HepG2 (cell line): ENCODE data around the gene ZNF71. TPM values are rescaled to one million over a fixed set of nuclear protein-coding genes. Genes with fewer than 3 reads are reported as not detected.

Experiments used
- ATAC-seq: fragments of 200-7000 bp; cut with Tn5 transposase; 3 replicates; pipeline ENCODE4 v1.9.1; 2020; ENCODE audit warnings: mild to moderate bottlenecking, moderate library complexity
- BruUV-seq: library from RNA; stranded (reverse); fragments of 400-500 nt; replicated peaks from 2 replicates; lab custom pipeline; 2021; lab: Mats Ljungman, UMichigan
- CTCF ChIA-PET: fragments of 300-600 bp; formaldehyde crosslinking; extraction: SDS; loops from one replicate; lab custom pipeline; 2021; ENCODE audit warnings: low total read pairs, inconsistent platforms, low intra/inter-chr PET ratio; lab: Yijun Ruan, JAX
- POLR2A ChIA-PET: fragments of 350-600 bp; sonication (Branson Sonifier 250); formaldehyde crosslinking; loops from one replicate; lab custom pipeline; 2020; ENCODE audit warnings: antibody characterized with exemption, inconsistent platforms; lab: Yijun Ruan, JAX
- DNase-seq: peaks from one replicate; pipeline ENCODE4 v3.0.0-alpha.2; 2015; ENCODE audit warnings: low spot score
- FAIRE-seq: peaks from 3 replicates; lab custom pipeline; 2011; peaks lifted over from hg19 to GRCh38; lab: Jason Lieb, UNC
- H2AFZ ChIP-seq: one replicate; pipeline ENCODE4 v1.6.1; 2011; ENCODE audit warnings: low read length, inconsistent platforms
- H3K27ac ChIP-seq: fragments of 300-600 bp; 3 replicates; pipeline ENCODE4 v1.8.0; 2011; ENCODE audit warnings: mixed run types, mild to moderate bottlenecking, mixed read lengths, low read length, inconsistent platforms; ENCODE audit not compliant: insufficient read depth; ENCODE audit errors: extremely low read length
- H3K27me3 ChIP-seq, 2 experiments: fragments of 200-600 bp in 1 of 2; 2 replicates in 1 of 2; 3 replicates in 1 of 2; pipeline versions ENCODE4 v1.6.0 to v1.8.0; 2011; ENCODE audit warnings: low read length in 2 of 2, mild to moderate bottlenecking in 2 of 2, moderate library complexity in 2 of 2, inconsistent platforms in 1 of 2; ENCODE audit not compliant: insufficient read depth in 2 of 2, control insufficient read depth in 1 of 2
- H3K36me3 ChIP-seq, 2 experiments: fragments of 200-600 bp in 1 of 2; replicated peaks in 1 of 2; 2 replicates in 1 of 2; 3 replicates in 1 of 2; pipeline versions ENCODE4 v1.5.1 to v1.8.0; 2011; ENCODE audit warnings: low read length in 2 of 2, inconsistent platforms in 1 of 2; ENCODE audit not compliant: insufficient read depth in 2 of 2, control insufficient read depth in 1 of 2
- H3K4me1 ChIP-seq: 2 replicates; pipeline ENCODE4 v1.5.1; 2012; ENCODE audit warnings: low read length, inconsistent platforms; ENCODE audit not compliant: insufficient read depth
- H3K4me2 ChIP-seq: 2 replicates; pipeline ENCODE4 v1.6.0; 2011; ENCODE audit warnings: low read depth, low read length, inconsistent platforms
- H3K4me3 ChIP-seq, 3 experiments: fragments of 200-600 bp in 1 of 3; sonication (generic), shearing (Covaris generic) in 1 of 3; replicated peaks in 1 of 3; 2 replicates each; pipeline ENCODE4 v1.5.1; 2011 to 2016; ENCODE audit warnings: low read length in 3 of 3, inconsistent platforms in 2 of 3, low read depth in 2 of 3, mild to moderate bottlenecking in 2 of 3, control low read depth in 1 of 3, mixed read lengths in 1 of 3; ENCODE audit not compliant: insufficient read depth in 1 of 3
- H3K79me2 ChIP-seq: one replicate; pipeline ENCODE4 v1.6.1; 2011; ENCODE audit warnings: low read length, inconsistent platforms; ENCODE audit not compliant: insufficient read depth
- H3K9ac ChIP-seq: 2 replicates; pipeline ENCODE4 v1.6.0; 2011; ENCODE audit warnings: mild to moderate bottlenecking, low read depth, low read length, inconsistent platforms; ENCODE audit not compliant: insufficient read depth
- H3K9me3 ChIP-seq: 2 replicates; pipeline ENCODE4 v1.5.1; 2012; ENCODE audit warnings: mild to moderate bottlenecking, low read length
- H4K20me1 ChIP-seq: 2 replicates; pipeline ENCODE4 v1.6.0; 2011; ENCODE audit warnings: inconsistent platforms, mild to moderate bottlenecking, low read length, moderate library complexity; ENCODE audit not compliant: insufficient read depth
- ZNF230 ChIP-seq: sonication (generic); formaldehyde crosslinking; IDR thresholded peaks from 2 replicates; pipeline ENCODE4 v1.4.0; 2020; ENCODE audit warnings: mild to moderate bottlenecking, missing genetic modification reagents
- WGBS: methylation state at CpG from one replicate; pipeline ENCODE4 v1.1.6; 2017; ENCODE audit warnings: low lambda C conversion rate; 5-methylcytosine and 5-hydroxymethylcytosine counted together
- in situ Hi-C: cut with HindIII; loops from 2 replicates; pipeline ENCODE4 v1.10.0; 2017; ENCODE audit warnings: low pct_unique_long_range_greater_than_20kb; ENCODE audit not compliant: extremely low pct_ligation_motif_present
- intact Hi-C: fragments of 100-400 bp; cut with micrococcal nuclease; formaldehyde crosslinking; loops from one replicate; pipeline ENCODE4 v1.10.0; 2022; ENCODE audit not compliant: unreplicated experiment
- polyA plus RNA-seq, 8 experiments: library from polyadenylated mRNA; depleted of rRNA in 3 of 8; stranded (reverse) in 7 of 8; unstranded in 1 of 8; fragments of >200 nt; fragmentation: Illumina TruSeq in 4 of 8; extraction: Trizol in 4 of 8; gene quantifications; 2 replicates each; pipeline versions ENCODE4 v1.2.1 to v1.2.3, GENCODE V29; 2011 to 2016; ENCODE audit warnings: low read depth in 4 of 8, missing spikeins in 1 of 8, mixed read lengths in 1 of 8; ENCODE audit not compliant: insufficient read depth in 1 of 8
- total RNA-seq, 5 experiments: library from RNA; depleted of rRNA; stranded (reverse); fragments of >200 nt; fragmentation: Illumina TruSeq; extraction: Trizol; gene quantifications; 2 replicates each; pipeline ENCODE4 v1.2.3, GENCODE V29; 2016; ENCODE audit warnings: low read depth in 1 of 5
- TF ChIP-seq, protein P1 (sequence below): sonication (generic); formaldehyde crosslinking; IDR thresholded peaks from 2 replicates; pipeline ENCODE4 v1.5.1; 2020; ENCODE audit warnings: mild to moderate bottlenecking, moderate library complexity, missing genetic modification reagents
- TF ChIP-seq, protein P2 (sequence below): sonication (generic); formaldehyde crosslinking; IDR thresholded peaks from 2 replicates; pipeline ENCODE4 v1.5.0; 2020; ENCODE audit warnings: mild to moderate bottlenecking, missing genetic modification reagents, borderline replicate concordance

ZNF71 gene
- total and polyA plus RNA-seq, 2 of the 13 experiments (the other 11 are each of a cell fraction or from before 2014, with no cell fraction given): 2.2 to 4.4 TPM

DNA sequence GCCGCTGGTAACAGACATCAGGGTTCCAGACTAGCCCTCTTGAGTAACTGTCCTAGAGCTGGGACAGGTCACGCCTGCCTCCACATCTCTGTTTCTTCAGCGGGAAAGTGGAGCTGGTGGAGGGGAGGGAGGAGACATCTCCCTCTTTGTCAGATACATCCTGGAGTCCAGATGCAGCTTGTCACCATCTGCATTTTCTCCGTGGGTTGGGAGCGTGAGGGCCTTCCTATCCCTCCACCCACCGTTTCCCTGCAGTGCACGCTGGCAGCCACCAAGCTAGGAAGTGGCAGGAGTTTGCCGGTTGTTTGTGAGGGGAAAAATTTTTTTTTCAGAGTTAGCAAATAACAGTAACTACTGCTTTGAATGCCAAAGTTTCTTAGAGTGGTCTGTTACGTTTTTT is 27.9 kb downstream of the ZNF71 start:
- Histone ChIP-seq H3K4me3 (no peak overlapping the region), H3K4me1 (no peaks in the 10 kb centered on the region), H3K27me3 (no peaks in the 10 kb centered on the region), H3K9me3 (peaks cover 32% of the 10 kb centered on the region), H3K9ac (no peak overlapping the region), H2AFZ (no peak overlapping the region), H3K79me2 (no peaks in the 10 kb centered on the region), H3K27ac (no peak overlapping the region), H4K20me1 (no peaks in the 10 kb centered on the region), H3K4me2 (no peak overlapping the region), H3K36me3 (peaks cover 5 to 11% of the 10 kb centered on the region in 2 experiments; a peak in 2 of 5 replicates)
- TF ChIP-seq ZNF230 (CRISPR knock-in tag): no peak
- TF ChIP-seq, protein P1, sequence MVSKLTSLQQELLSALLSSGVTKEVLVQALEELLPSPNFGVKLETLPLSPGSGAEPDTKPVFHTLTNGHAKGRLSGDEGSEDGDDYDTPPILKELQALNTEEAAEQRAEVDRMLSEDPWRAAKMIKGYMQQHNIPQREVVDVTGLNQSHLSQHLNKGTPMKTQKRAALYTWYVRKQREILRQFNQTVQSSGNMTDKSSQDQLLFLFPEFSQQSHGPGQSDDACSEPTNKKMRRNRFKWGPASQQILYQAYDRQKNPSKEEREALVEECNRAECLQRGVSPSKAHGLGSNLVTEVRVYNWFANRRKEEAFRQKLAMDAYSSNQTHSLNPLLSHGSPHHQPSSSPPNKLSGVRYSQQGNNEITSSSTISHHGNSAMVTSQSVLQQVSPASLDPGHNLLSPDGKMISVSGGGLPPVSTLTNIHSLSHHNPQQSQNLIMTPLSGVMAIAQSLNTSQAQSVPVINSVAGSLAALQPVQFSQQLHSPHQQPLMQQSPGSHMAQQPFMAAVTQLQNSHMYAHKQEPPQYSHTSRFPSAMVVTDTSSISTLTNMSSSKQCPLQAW (CRISPR knock-in tag): no peak
- TF ChIP-seq, protein P2, sequence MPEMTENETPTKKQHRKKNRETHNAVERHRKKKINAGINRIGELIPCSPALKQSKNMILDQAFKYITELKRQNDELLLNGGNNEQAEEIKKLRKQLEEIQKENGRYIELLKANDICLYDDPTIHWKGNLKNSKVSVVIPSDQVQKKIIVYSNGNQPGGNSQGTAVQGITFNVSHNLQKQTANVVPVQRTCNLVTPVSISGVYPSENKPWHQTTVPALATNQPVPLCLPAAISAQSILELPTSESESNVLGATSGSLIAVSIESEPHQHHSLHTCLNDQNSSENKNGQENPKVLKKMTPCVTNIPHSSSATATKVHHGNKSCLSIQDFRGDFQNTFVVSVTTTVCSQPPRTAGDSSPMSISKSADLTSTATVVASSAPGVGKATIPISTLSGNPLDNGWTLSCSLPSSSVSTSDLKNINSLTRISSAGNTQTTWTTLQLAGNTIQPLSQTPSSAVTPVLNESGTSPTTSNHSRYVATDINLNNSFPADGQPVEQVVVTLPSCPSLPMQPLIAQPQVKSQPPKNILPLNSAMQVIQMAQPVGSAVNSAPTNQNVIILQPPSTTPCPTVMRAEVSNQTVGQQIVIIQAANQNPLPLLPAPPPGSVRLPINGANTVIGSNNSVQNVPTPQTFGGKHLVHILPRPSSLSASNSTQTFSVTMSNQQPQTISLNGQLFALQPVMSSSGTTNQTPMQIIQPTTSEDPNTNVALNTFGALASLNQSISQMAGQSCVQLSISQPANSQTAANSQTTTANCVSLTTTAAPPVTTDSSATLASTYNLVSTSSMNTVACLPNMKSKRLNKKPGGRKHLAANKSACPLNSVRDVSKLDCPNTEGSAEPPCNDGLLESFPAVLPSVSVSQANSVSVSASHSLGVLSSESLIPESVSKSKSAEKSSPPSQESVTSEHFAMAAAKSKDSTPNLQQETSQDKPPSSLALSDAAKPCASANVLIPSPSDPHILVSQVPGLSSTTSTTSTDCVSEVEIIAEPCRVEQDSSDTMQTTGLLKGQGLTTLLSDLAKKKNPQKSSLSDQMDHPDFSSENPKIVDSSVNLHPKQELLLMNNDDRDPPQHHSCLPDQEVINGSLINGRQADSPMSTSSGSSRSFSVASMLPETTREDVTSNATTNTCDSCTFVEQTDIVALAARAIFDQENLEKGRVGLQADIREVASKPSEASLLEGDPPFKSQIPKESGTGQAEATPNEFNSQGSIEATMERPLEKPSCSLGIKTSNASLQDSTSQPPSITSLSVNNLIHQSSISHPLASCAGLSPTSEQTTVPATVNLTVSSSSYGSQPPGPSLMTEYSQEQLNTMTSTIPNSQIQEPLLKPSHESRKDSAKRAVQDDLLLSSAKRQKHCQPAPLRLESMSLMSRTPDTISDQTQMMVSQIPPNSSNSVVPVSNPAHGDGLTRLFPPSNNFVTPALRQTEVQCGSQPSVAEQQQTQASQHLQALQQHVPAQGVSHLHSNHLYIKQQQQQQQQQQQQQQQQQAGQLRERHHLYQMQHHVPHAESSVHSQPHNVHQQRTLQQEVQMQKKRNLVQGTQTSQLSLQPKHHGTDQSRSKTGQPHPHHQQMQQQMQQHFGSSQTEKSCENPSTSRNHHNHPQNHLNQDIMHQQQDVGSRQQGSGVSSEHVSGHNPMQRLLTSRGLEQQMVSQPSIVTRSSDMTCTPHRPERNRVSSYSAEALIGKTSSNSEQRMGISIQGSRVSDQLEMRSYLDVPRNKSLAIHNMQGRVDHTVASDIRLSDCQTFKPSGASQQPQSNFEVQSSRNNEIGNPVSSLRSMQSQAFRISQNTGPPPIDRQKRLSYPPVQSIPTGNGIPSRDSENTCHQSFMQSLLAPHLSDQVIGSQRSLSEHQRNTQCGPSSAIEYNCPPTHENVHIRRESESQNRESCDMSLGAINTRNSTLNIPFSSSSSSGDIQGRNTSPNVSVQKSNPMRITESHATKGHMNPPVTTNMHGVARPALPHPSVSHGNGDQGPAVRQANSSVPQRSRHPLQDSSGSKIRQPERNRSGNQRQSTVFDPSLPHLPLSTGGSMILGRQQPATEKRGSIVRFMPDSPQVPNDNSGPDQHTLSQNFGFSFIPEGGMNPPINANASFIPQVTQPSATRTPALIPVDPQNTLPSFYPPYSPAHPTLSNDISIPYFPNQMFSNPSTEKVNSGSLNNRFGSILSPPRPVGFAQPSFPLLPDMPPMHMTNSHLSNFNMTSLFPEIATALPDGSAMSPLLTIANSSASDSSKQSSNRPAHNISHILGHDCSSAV: no peak
- FAIRE-seq (no peak), ATAC-seq (no peak), DNase-seq (no peak)
- WGBS: 96% methylated on average over 8 of the region's 9 CpGs
- ChIA-PET CTCF (no interaction called here), POLR2A (no interaction called here)
- BruUV-seq: no TSS peak
- in situ Hi-C loops: no loop called here
- intact Hi-C loops: no loop called here
